Prostate gland (tissue), 2 donors: ENCODE results near the gene ADK.

ENCODE experiments used
- CTCF ChIP-seq, 4 experiments: fragments of 200-600 bp in 2 of 4; fragments of 450-650 bp in 2 of 4; sonication (generic) in 2 of 4; IDR thresholded peaks; 1 replicate in 3 of 4; 2 replicates in 1 of 4; pipeline ENCODE4 v1.5.1; 2016 to 2019; ENCODE audit warnings: antibody characterized with exemption in 4 of 4, mild to moderate bottlenecking in 2 of 4, moderate library complexity in 2 of 4
- POLR2A ChIP-seq: fragments of 450-650 bp; IDR thresholded peaks from one replicate; pipeline ENCODE4 v1.6.1; 2016; ENCODE audit warnings: antibody characterized with exemption, mild to moderate bottlenecking

GRCh38 chr10:74114041-74114448 lies 37.0 kb upstream of the ADK start:
- TF ChIP-seq POLR2A (no peak), CTCF (IDR thresholded peaks at IDR 0.05) (no peak)
